Measurements from ENCODE around the gene FAM228B. TPM values are rescaled to one million over a fixed set of nuclear protein-coding genes. Genes with fewer than 3 reads are reported as not detected.
A peak's percentile ranks its signal among the peaks of the same experiment; 100 is the strongest.

FAM228B gene
- total RNA-seq, 1 donor from 2014 or later = 25.4 TPM

DNA sequence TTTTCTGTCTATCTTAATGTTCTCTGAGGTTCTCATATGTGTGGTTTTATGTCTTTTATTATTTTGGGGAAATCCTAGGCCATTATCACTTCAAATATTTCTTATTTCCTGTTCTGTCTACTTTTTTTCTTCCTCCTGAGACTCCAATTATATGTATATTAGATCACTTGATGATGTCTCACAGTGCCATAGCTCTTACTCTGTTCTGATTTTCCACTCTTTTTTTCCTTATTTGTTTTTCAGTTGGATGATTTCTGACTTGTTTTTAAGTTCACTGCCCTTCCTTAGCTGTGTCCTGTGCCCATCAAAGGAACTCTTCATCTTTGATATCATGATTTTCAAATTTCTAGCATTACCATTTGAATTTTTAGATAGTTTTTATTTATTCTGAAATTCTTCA lies 24.1 kb downstream of the FAM228B start:
- peaks cover 24% of the 10 kb centered on the region for H3K9me3 Mint-ChIP-seq (ENCODE audit: low read depth)
- TF ChIP-seq, protein P1, sequence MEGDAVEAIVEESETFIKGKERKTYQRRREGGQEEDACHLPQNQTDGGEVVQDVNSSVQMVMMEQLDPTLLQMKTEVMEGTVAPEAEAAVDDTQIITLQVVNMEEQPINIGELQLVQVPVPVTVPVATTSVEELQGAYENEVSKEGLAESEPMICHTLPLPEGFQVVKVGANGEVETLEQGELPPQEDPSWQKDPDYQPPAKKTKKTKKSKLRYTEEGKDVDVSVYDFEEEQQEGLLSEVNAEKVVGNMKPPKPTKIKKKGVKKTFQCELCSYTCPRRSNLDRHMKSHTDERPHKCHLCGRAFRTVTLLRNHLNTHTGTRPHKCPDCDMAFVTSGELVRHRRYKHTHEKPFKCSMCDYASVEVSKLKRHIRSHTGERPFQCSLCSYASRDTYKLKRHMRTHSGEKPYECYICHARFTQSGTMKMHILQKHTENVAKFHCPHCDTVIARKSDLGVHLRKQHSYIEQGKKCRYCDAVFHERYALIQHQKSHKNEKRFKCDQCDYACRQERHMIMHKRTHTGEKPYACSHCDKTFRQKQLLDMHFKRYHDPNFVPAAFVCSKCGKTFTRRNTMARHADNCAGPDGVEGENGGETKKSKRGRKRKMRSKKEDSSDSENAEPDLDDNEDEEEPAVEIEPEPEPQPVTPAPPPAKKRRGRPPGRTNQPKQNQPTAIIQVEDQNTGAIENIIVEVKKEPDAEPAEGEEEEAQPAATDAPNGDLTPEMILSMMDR (IDR thresholded peaks at IDR 0.05; ENCODE audit: unreplicated experiment) = no peak
- peaks cover 48% of the 10 kb centered on the region for H3K36me3 Mint-ChIP-seq (ENCODE audit: insufficient read depth)
- H3K27me3 Mint-ChIP-seq = no peaks in the 10 kb centered on the region
- no peak for DNase-seq (ENCODE audit: low spot score, unreplicated experiment)
- no peak overlapping the region for H3K4me3 Mint-ChIP-seq (ENCODE audit: low read depth)
- H3K4me1 Mint-ChIP-seq (ENCODE audit: low read depth) = peaks cover 8% of the 10 kb centered on the region
- H3K27ac Mint-ChIP-seq = no peak overlapping the region

DNA sequence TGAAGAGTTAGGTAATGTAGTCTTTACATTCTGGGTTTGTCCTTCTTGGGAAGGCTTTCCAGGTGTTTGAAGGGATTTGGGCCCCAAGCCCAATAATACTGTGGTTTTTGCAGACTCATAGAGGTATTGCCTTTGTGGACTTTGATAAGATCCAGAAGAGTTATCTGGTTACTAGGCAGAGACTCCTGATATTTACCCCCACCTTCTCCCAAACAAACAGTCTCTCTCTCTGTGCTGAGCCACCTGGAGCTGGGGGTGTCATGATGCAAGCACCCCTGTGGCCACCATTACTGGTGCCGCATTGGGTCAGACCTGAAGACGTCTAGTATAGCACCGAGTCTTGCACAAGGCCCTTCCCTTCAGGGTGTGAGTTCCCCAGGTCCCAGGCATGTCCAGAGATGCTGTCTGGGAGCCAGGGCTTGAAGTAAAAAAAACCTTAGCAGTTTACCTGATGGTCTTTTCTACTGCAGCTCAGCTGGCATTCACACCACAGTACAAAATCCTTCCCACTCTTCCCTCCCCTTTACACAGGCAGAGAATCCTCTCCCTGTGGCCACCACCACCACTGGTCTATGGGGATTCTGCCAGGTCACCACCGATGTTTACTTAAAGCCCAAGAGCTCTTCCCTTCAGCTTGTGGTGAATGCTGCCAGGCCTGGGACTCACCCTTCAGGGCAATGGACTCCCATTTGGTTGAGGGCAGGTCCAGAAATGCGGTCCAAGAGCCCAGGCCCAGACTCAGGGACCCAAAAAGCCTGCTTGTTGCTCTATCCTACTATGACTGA lies 29.3 kb downstream of the FAM228B start:
- peak overlapping the region; percentile 69 for H3K27ac Mint-ChIP-seq
- peaks cover 27% of the 10 kb centered on the region for H3K4me1 Mint-ChIP-seq (ENCODE audit: low read depth)
- H3K9me3 Mint-ChIP-seq (ENCODE audit: low read depth) = peaks cover 11% of the 10 kb centered on the region
- DNase-seq (ENCODE audit: low spot score, unreplicated experiment) = no peak
- peaks cover 29% of the 10 kb centered on the region for H3K36me3 Mint-ChIP-seq (ENCODE audit: insufficient read depth)
- peaks cover 8% of the 10 kb centered on the region for H3K27me3 Mint-ChIP-seq
- TF ChIP-seq, protein P1 (IDR thresholded peaks at IDR 0.05; ENCODE audit: unreplicated experiment) = no peak
- H3K4me3 Mint-ChIP-seq (ENCODE audit: low read depth) = no peak overlapping the region

DNA sequence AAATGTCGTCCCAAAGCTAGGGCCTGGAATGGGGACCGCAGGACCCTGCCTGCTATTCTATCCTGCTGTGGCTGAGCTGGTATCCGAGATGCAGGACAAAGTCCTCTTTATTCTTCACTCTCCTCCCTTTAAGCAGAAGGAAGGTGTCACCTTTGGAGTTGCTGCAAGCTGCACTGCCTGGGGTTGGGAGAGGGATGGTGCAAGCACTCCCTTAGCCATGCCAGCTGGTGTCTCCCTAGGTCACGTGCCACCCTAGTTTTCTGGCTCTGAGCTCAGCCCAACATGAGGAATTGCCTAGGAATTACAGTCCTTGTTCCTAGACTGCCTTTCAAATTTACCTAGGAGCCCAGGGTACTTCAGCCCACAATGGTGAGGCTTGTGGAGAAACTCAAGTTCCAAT lies 30.2 kb downstream of the FAM228B start:
- Mint-ChIP-seq H3K36me3 (ENCODE audit: insufficient read depth) (peaks cover 24% of the 10 kb centered on the region), H3K27ac (no peak overlapping the region), H3K27me3 (peaks cover 8% of the 10 kb centered on the region), H3K4me3 (ENCODE audit: low read depth) (no peak overlapping the region), H3K9me3 (ENCODE audit: low read depth) (peaks cover 7% of the 10 kb centered on the region), H3K4me1 (ENCODE audit: low read depth) (peaks cover 36% of the 10 kb centered on the region)
- DNase-seq (ENCODE audit: low spot score, unreplicated experiment) = no peak
- TF ChIP-seq, protein P1 (IDR thresholded peaks at IDR 0.05; ENCODE audit: unreplicated experiment) = no peak

DNA sequence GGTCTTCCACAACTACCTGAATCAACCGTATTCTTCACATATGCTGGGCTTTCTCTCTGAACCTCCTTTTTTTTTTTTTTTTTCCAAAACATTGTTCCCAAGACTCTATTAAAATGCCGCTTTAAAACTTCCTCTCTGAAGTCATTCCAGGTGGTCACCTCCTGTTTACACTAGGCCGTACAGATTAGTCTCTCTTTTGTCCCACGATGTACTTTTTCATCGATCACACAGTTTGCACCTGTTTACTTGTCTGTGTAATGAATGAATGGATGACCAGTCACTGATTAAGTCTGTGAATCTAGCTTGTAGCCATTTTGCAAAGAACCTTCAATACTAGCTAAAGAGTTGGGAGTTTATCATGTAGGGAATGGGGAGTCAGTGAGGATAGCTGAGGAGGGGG lies 34.9 kb downstream of the FAM228B start:
- TF ChIP-seq, protein P1 (IDR thresholded peaks at IDR 0.05; ENCODE audit: unreplicated experiment) = no peak
- H3K4me3 Mint-ChIP-seq (ENCODE audit: low read depth) = peak overlapping the region; percentile 3
- peaks cover 27% of the 10 kb centered on the region for H3K4me1 Mint-ChIP-seq (ENCODE audit: low read depth)
- H3K36me3 Mint-ChIP-seq (ENCODE audit: insufficient read depth) = peaks cover 31% of the 10 kb centered on the region
- H3K9me3 Mint-ChIP-seq (ENCODE audit: low read depth) = peaks cover 9% of the 10 kb centered on the region
- no peak for DNase-seq (ENCODE audit: low spot score, unreplicated experiment)
- peak overlapping the region; percentile 92 for H3K27ac Mint-ChIP-seq
- peaks cover 8% of the 10 kb centered on the region for H3K27me3 Mint-ChIP-seq

DNA sequence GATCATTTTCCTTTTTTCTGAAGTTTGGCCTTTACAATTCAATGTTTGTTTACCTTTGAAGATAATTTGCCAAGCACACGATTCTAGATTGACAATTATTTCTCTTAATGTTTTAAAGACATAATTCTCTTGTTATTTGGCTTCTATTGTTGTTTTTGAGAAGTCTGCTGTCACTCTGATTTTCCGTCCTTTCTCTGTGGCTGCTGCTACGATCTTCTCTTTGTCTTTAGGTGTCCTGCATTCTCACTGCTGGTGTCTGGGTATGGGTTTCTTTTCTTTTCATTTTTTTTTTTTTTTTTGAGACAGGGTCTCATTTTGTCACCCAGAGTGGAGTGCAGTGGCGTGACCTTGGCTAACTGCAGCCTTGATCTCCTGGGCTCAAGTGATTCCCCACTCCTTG lies 36.4 kb downstream of the FAM228B start:
- peaks cover 6% of the 10 kb centered on the region for H3K27me3 Mint-ChIP-seq
- TF ChIP-seq, protein P1 (IDR thresholded peaks at IDR 0.05; ENCODE audit: unreplicated experiment) = no peak
- no peak overlapping the region for H3K4me3 Mint-ChIP-seq (ENCODE audit: low read depth)
- no peak overlapping the region for H3K27ac Mint-ChIP-seq
- peaks cover 9% of the 10 kb centered on the region for H3K9me3 Mint-ChIP-seq (ENCODE audit: low read depth)
- H3K4me1 Mint-ChIP-seq (ENCODE audit: low read depth) = peaks cover 24% of the 10 kb centered on the region
- DNase-seq (ENCODE audit: low spot score, unreplicated experiment) = no peak
- H3K36me3 Mint-ChIP-seq (ENCODE audit: insufficient read depth) = peaks cover 30% of the 10 kb centered on the region

All from progenitor cell of endocrine pancreas (in vitro differentiated cells).